CD14-positive monocyte (primary cell): ENCODE measurements around the gene DENND2C. TPM values are rescaled to one million over a fixed set of nuclear protein-coding genes. Genes with fewer than 3 reads are reported as not detected.

ENCODE experiments used
- DNase-seq, 3 donors: peaks; one replicate each; pipeline ENCODE4 v3.0.0-alpha.2; 2011 to 2022
- H2AFZ ChIP-seq: 2 replicates; pipeline ENCODE4 v1.6.0; 2012; ENCODE audit warnings: mild to moderate bottlenecking, low read depth, low read length, inconsistent platforms; ENCODE audit not compliant: insufficient read depth, poor library complexity, severe bottlenecking
- H3K27ac ChIP-seq, 2 donors: 1 replicate in 1 of 2; 2 replicates in 1 of 2; pipeline ENCODE4 v1.5.1; 2012 to 2013; ENCODE audit warnings: low read length in 2 of 2, control low read depth in 1 of 2, inconsistent platforms in 1 of 2, low read depth in 1 of 2, mild to moderate bottlenecking in 1 of 2
- H3K27me3 ChIP-seq, 2 donors: one replicate each; pipeline versions ENCODE4 v1.6.0 to v1.6.1; 2011 to 2013; ENCODE audit warnings: low read length in 2 of 2; ENCODE audit not compliant: control insufficient read depth in 2 of 2, insufficient read depth in 2 of 2
- H3K36me3 ChIP-seq, 2 donors: replicated peaks in 1 of 2; 1 replicate in 1 of 2; 2 replicates in 1 of 2; pipeline versions ENCODE4 v1.5.1 to v1.6.1; 2012 to 2013; ENCODE audit warnings: low read length in 2 of 2, control low read depth in 1 of 2, inconsistent platforms in 1 of 2, mild to moderate bottlenecking in 1 of 2; ENCODE audit not compliant: insufficient read depth in 2 of 2, control insufficient read depth in 1 of 2
- H3K4me1 ChIP-seq, 2 donors: 1 replicate in 1 of 2; 2 replicates in 1 of 2; pipeline versions ENCODE4 v1.5.1 to v1.6.1; 2012 to 2013; ENCODE audit warnings: low read length in 2 of 2, control low read depth in 1 of 2, inconsistent platforms in 1 of 2, mild to moderate bottlenecking in 1 of 2, moderate library complexity in 1 of 2; ENCODE audit not compliant: insufficient read depth in 2 of 2, control insufficient read depth in 1 of 2
- H3K4me2 ChIP-seq: replicated peaks from 2 replicates; pipeline ENCODE3; 2012; ENCODE audit warnings: low read length, moderate library complexity, mild to moderate bottlenecking; ENCODE audit not compliant: poor library complexity, severe bottlenecking; ENCODE audit errors: extremely low read depth
- H3K4me3 ChIP-seq, 3 experiments: fragments of 200-600 bp in 1 of 3; sonication (generic) in 1 of 3; replicated peaks in 1 of 3; 1 replicate in 2 of 3; 2 replicates in 1 of 3; pipeline ENCODE4 v1.5.1; 2011 to 2013; ENCODE audit warnings: low read length in 3 of 3, mild to moderate bottlenecking in 3 of 3, control low read depth in 2 of 3, low read depth in 2 of 3, inconsistent platforms in 1 of 3, moderate library complexity in 1 of 3
- H3K79me2 ChIP-seq: 2 replicates; pipeline ENCODE4 v1.6.0; 2012; ENCODE audit warnings: mild to moderate bottlenecking, control low read depth, inconsistent platforms, low read length, moderate library complexity; ENCODE audit not compliant: insufficient read depth
- H3K9ac ChIP-seq: 2 replicates; pipeline ENCODE4 v1.6.0; 2017; ENCODE audit warnings: low read length, mild to moderate bottlenecking; ENCODE audit not compliant: insufficient read depth, poor library complexity, severe bottlenecking
- H3K9me3 ChIP-seq, 2 donors: replicated peaks in 1 of 2; 1 replicate in 1 of 2; 2 replicates in 1 of 2; pipeline versions ENCODE4 v1.5.1 to v1.6.1; 2012 to 2013; ENCODE audit warnings: low read length in 2 of 2, control low read depth in 1 of 2; ENCODE audit not compliant: control insufficient read depth in 1 of 2, insufficient read depth in 1 of 2
- H4K20me1 ChIP-seq: 2 replicates; pipeline ENCODE4 v1.6.0; 2012; ENCODE audit warnings: mild to moderate bottlenecking, low read length, control low read depth, moderate library complexity; ENCODE audit not compliant: insufficient read depth
- H3K27ac Mint-ChIP-seq, 7 donors: one replicate each; pipeline ENCODE4 v1.8.0; 2020; ENCODE audit warnings: mild to moderate bottlenecking in 7 of 7, mixed read lengths in 7 of 7, moderate library complexity in 6 of 7, inconsistent platforms in 2 of 7
- H3K27me3 Mint-ChIP-seq, 3 donors: one replicate each; pipeline ENCODE4 v1.8.0; 2021 to 2022; ENCODE audit warnings: low read depth in 3 of 3, mild to moderate bottlenecking in 3 of 3, mixed read lengths in 3 of 3, moderate library complexity in 3 of 3, inconsistent platforms in 1 of 3
- H3K36me3 Mint-ChIP-seq, 2 donors: one replicate each; pipeline ENCODE4 v1.8.0; 2020; ENCODE audit warnings: mixed read lengths in 2 of 2, inconsistent platforms in 1 of 2, mild to moderate bottlenecking in 1 of 2
- H3K4me1 Mint-ChIP-seq: one replicate; pipeline ENCODE4 v1.8.0; 2020; ENCODE audit warnings: mild to moderate bottlenecking, mixed read lengths
- H3K4me3 Mint-ChIP-seq, 2 donors: one replicate each; pipeline ENCODE4 v1.8.0; 2020; ENCODE audit warnings: mild to moderate bottlenecking in 2 of 2, mixed read lengths in 2 of 2, moderate library complexity in 1 of 2
- H3K9me3 Mint-ChIP-seq, 7 donors: one replicate each; pipeline ENCODE4 v1.8.0; 2020 to 2022; ENCODE audit warnings: mixed read lengths in 7 of 7, mild to moderate bottlenecking in 6 of 7, moderate library complexity in 6 of 7, inconsistent platforms in 2 of 7
- WGBS: methylation state at CpG from one replicate; pipeline ENCODE4 v1.1.5; 2013; ENCODE audit warnings: missing lambda C conversion rate; ENCODE audit not compliant: insufficient coverage; 5-methylcytosine and 5-hydroxymethylcytosine counted together
- intact Hi-C, 2 donors: fragments of 100-400 bp; cut with micrococcal nuclease; formaldehyde crosslinking; loops; one replicate each; pipeline versions ENCODE4 v1.15.0 to v1.15.1; 2023
- polyA plus RNA-seq, 3 donors: library from polyadenylated mRNA; depleted of rRNA in 1 of 3; unstranded in 2 of 3; stranded (reverse) in 1 of 3; fragments of 300-500 nt in 2 of 3; fragments of >200 nt in 1 of 3; fragmentation: Illumina TruSeq in 2 of 3; gene quantifications; 1 replicate in 2 of 3; 2 replicates in 1 of 3; pipeline ENCODE4 v1.2.3, GENCODE V29; 2012 to 2021
- TF ChIP-seq, protein P1 (sequence below): fragments of 200-600 bp; IDR thresholded peaks from one replicate; pipeline ENCODE4 v1.8.0; 2022; ENCODE audit warnings: antibody characterized with exemption, mild to moderate bottlenecking

The DENND2C gene
- polyA plus RNA-seq, 3 donors = 0.03 to 0.07 (median 0.06) TPM

DNA sequence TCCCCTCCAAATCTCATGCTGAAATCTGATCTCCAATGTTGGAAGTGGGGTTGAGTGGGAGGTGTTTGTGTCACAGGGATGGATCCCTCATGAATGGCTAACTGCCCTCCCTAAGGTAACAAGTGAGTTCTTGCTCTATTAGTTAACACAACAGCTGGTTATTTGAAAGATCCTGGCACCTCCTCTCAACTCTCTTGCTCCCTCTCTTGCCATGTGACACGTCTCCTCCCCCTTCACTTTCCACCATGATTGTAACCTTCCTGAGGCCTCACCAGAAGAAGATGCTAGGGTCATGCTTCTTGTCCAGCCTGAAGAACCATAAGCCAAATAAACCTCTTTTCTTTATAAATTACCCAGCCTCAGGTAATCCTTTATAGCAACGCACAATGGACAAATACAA is 28.5 kb downstream of the DENND2C start:
- H3K27me3 Mint-ChIP-seq = peaks cover 4 to 13% (median 5%) of the 10 kb centered on the region in 3 donors
- no peaks in the 10 kb centered on the region for H3K4me1 Mint-ChIP-seq
- Histone ChIP-seq H3K36me3 (no peaks in the 10 kb centered on the region), H3K27me3 (peaks cover 0 to 2% of the 10 kb centered on the region in 2 donors), H3K4me3 (no peak overlapping the region), H3K4me2 (no peak overlapping the region), H3K9me3 (no peaks in the 10 kb centered on the region), H4K20me1 (no peaks in the 10 kb centered on the region), H3K27ac (no peak overlapping the region), H3K9ac (no peak overlapping the region), H3K4me1 (no peaks in the 10 kb centered on the region), H2AFZ (no peak overlapping the region), H3K79me2 (no peaks in the 10 kb centered on the region)
- peaks cover 0 to 3% (median 0%) of the 10 kb centered on the region in 7 donors for H3K9me3 Mint-ChIP-seq
- no peak overlapping the region for H3K27ac Mint-ChIP-seq
- no peaks in the 10 kb centered on the region for H3K36me3 Mint-ChIP-seq
- intact Hi-C loops = loop anchor here in 1 of 2 donors (10.0 kb wide), 1 partner anchor 47 kb away; no protein-coding TSS in a partner anchor
- DNase-seq = no peak
- H3K4me3 Mint-ChIP-seq = no peak overlapping the region
- WGBS = 75% methylated on average over 1 of the region's 2 CpGs
- TF ChIP-seq, protein P1, sequence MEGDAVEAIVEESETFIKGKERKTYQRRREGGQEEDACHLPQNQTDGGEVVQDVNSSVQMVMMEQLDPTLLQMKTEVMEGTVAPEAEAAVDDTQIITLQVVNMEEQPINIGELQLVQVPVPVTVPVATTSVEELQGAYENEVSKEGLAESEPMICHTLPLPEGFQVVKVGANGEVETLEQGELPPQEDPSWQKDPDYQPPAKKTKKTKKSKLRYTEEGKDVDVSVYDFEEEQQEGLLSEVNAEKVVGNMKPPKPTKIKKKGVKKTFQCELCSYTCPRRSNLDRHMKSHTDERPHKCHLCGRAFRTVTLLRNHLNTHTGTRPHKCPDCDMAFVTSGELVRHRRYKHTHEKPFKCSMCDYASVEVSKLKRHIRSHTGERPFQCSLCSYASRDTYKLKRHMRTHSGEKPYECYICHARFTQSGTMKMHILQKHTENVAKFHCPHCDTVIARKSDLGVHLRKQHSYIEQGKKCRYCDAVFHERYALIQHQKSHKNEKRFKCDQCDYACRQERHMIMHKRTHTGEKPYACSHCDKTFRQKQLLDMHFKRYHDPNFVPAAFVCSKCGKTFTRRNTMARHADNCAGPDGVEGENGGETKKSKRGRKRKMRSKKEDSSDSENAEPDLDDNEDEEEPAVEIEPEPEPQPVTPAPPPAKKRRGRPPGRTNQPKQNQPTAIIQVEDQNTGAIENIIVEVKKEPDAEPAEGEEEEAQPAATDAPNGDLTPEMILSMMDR = no peak

GRCh38 chr1:114638910-114639309 is 30.9 kb downstream of the DENND2C start:
- Histone ChIP-seq H3K9me3 (no peaks in the 10 kb centered on the region), H2AFZ (no peak overlapping the region), H3K27ac (no peak overlapping the region), H4K20me1 (no peaks in the 10 kb centered on the region), H3K9ac (no peak overlapping the region), H3K27me3 (peaks cover 0 to 3% of the 10 kb centered on the region in 2 donors), H3K4me3 (no peak overlapping the region), H3K79me2 (no peaks in the 10 kb centered on the region), H3K36me3 (no peaks in the 10 kb centered on the region), H3K4me1 (no peaks in the 10 kb centered on the region), H3K4me2 (no peak overlapping the region)
- intact Hi-C loops = no loop called here
- Mint-ChIP-seq H3K4me3 (no peak overlapping the region), H3K27me3 (peaks cover 7 to 13% (median 10%) of the 10 kb centered on the region in 3 donors), H3K9me3 (peaks cover 0 to 3% (median 0%) of the 10 kb centered on the region in 7 donors), H3K4me1 (no peaks in the 10 kb centered on the region), H3K36me3 (no peaks in the 10 kb centered on the region), H3K27ac (no peak overlapping the region)
- no peak for DNase-seq
- TF ChIP-seq, protein P1 = no peak
- WGBS = no CpG with 5 or more reads among the region's 3 CpGs
